SK-N-SH (cell line): ENCODE results near the gene ABHD16A. TPM values are rescaled to one million over a fixed set of nuclear protein-coding genes. Genes with fewer than 3 reads are reported as not detected.

Source experiments
- CHD2 ChIP-seq: fragments of 150-350 bp; IDR thresholded peaks from 2 replicates; pipeline ENCODE4 v1.6.1; 2018; ENCODE audit warnings: low read length; ENCODE audit not compliant: partially characterized antibody
- ELF1 ChIP-seq: IDR thresholded peaks from 2 replicates; pipeline ENCODE4 v1.4.0; 2012
- EP300 ChIP-seq, 2 experiments: IDR thresholded peaks; 2 replicates each; pipeline versions ENCODE4 v1.4.0 to v1.6.1; 2012; ENCODE audit warnings: borderline replicate concordance in 1 of 2, low read depth in 1 of 2, low read length in 1 of 2
- FOXJ3 ChIP-seq: sonication (generic); formaldehyde crosslinking; IDR thresholded peaks from 2 replicates; pipeline ENCODE4 v1.5.1; 2020; ENCODE audit warnings: mild to moderate bottlenecking, missing genetic modification reagents
- FOXM1 ChIP-seq: IDR thresholded peaks from 2 replicates; pipeline ENCODE4 v1.4.0; 2012; ENCODE audit warnings: low read depth, mild to moderate bottlenecking
- GATA2 ChIP-seq: sonication (generic); formaldehyde crosslinking; IDR thresholded peaks from 2 replicates; pipeline ENCODE4 v1.5.0; 2020; ENCODE audit warnings: mild to moderate bottlenecking, missing genetic modification reagents
- JUND ChIP-seq: IDR thresholded peaks from 2 replicates; pipeline ENCODE4 v1.4.0; 2012
- MXI1 ChIP-seq: IDR thresholded peaks from 2 replicates; pipeline ENCODE4 v1.6.1; 2012; ENCODE audit warnings: mild to moderate bottlenecking, low read depth, low read length, improper control_type of control experiment
- NFIC ChIP-seq: IDR thresholded peaks from 2 replicates; pipeline ENCODE4 v1.4.0; 2012; ENCODE audit warnings: borderline replicate concordance
- PBX3 ChIP-seq: IDR thresholded peaks from 2 replicates; pipeline ENCODE4; 2012
- POLR2AphosphoS5 ChIP-seq: IDR thresholded peaks from 2 replicates; pipeline ENCODE4 v1.6.1; 2012; ENCODE audit warnings: low read depth, low read length
- RAD21 ChIP-seq: IDR thresholded peaks from 2 replicates; pipeline ENCODE4 v1.6.1; 2012; ENCODE audit warnings: mild to moderate bottlenecking, low read length
- RCOR1 ChIP-seq: fragments of 150-350 bp; IDR thresholded peaks from 2 replicates; pipeline ENCODE4 v1.6.1; 2017; ENCODE audit warnings: antibody characterized with exemption, low read length
- REST ChIP-seq: IDR thresholded peaks from 2 replicates; pipeline ENCODE4 v1.6.1; 2012; ENCODE audit warnings: mild to moderate bottlenecking, low read depth, low read length, moderate library complexity
- RXRA ChIP-seq: IDR thresholded peaks from 2 replicates; pipeline ENCODE4 v1.4.0; 2012; ENCODE audit warnings: low read depth, mild to moderate bottlenecking, borderline replicate concordance
- SIN3A ChIP-seq: IDR thresholded peaks from 2 replicates; pipeline ENCODE4 v1.6.1; 2012; ENCODE audit warnings: low read depth, mild to moderate bottlenecking, low read length, moderate library complexity, borderline replicate concordance
- TAF1 ChIP-seq: IDR thresholded peaks from 2 replicates; pipeline ENCODE4 v1.6.1; 2012; ENCODE audit warnings: low read depth, mild to moderate bottlenecking, low read length, moderate library complexity, borderline replicate concordance
- TCF12 ChIP-seq: IDR thresholded peaks from 2 replicates; pipeline ENCODE4 v1.4.0; 2012
- USF2 ChIP-seq: fragments of 150-350 bp; IDR thresholded peaks from 2 replicates; pipeline ENCODE4 v1.6.1; 2017; ENCODE audit warnings: antibody characterized with exemption, low read length, low read depth, borderline replicate concordance
- polyA plus RNA-seq, 3 experiments: library from polyadenylated mRNA; depleted of rRNA; stranded (reverse); fragments of >200 nt; gene quantifications; 2 replicates each; pipeline ENCODE4 v1.2.3, GENCODE V29; 2012
- TF ChIP-seq, protein P1 (sequence below): IDR thresholded peaks from 2 replicates; pipeline ENCODE4 v1.4.0; 2012; ENCODE audit warnings: low read depth, borderline replicate concordance

The ABHD16A gene
- polyA plus RNA-seq, 1 of the 3 experiments (the other 2 are of a cell fraction), result 49.3 TPM

- TF ChIP-seq TCF12, result peak; percentile 15; the same call in 1 of the 2 replicates
- no peak for TF ChIP-seq NFIC
- no peak for TF ChIP-seq JUND
- TF ChIP-seq RXRA, result no peak
- peak in 1 of 2 experiments; percentile 5; a peak in 1 of 4 replicates for TF ChIP-seq EP300 (IDR thresholded peaks at IDR 0.05; ENCODE audit: borderline replicate concordance in 1 of 2, low read depth in 1 of 2, low read length in 1 of 2)
- TF ChIP-seq PBX3, result 0 out of 2 replicates have a peak, but pooled peaks have one; percentile 11
- peak; percentile 59 for TF ChIP-seq TAF1
- peak; percentile 44; the same call in 1 of the 2 replicates for TF ChIP-seq MXI1
- TF ChIP-seq ELF1, result peak; percentile 92
- TF ChIP-seq, protein P1, sequence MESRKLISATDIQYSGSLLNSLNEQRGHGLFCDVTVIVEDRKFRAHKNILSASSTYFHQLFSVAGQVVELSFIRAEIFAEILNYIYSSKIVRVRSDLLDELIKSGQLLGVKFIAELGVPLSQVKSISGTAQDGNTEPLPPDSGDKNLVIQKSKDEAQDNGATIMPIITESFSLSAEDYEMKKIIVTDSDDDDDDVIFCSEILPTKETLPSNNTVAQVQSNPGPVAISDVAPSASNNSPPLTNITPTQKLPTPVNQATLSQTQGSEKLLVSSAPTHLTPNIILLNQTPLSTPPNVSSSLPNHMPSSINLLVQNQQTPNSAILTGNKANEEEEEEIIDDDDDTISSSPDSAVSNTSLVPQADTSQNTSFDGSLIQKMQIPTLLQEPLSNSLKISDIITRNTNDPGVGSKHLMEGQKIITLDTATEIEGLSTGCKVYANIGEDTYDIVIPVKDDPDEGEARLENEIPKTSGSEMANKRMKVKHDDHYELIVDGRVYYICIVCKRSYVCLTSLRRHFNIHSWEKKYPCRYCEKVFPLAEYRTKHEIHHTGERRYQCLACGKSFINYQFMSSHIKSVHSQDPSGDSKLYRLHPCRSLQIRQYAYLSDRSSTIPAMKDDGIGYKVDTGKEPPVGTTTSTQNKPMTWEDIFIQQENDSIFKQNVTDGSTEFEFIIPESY, result peak; percentile 35; the same call in 1 of the 2 replicates
- TF ChIP-seq GATA2, result no peak
- peak; percentile 59 for TF ChIP-seq USF2
- peak; percentile 69; the same call in 1 of the 2 replicates for TF ChIP-seq SIN3A
- no peak for TF ChIP-seq RAD21
- TF ChIP-seq RCOR1, result no peak
- TF ChIP-seq FOXJ3 (CRISPR knock-in tag), result peak; percentile 18; the same call in 1 of the 2 replicates
- no peak for TF ChIP-seq REST
- no peak for TF ChIP-seq FOXM1
- TF ChIP-seq POLR2AphosphoS5, result peak; percentile 82
- TF ChIP-seq CHD2, result peak; percentile 82
Observed at GRCh38 chr6:31665501-31666336, 37.4 kb downstream of the ABHD16A start, which contains the start of gene CSNK2B (continued).
